HG02973 (cell line): ENCODE data around the gene PLD3.
"Not testable (repeated sequence)": the region's sequence is repeated elsewhere in the genome, so short reads cannot be mapped to it uniquely, and the experiment has no call there.

ENCODE experiments used
- ATAC-seq: cut with Tn5 transposase; IDR thresholded peaks from one replicate; pipeline ENCODE4 v1.9.1; 2021; ENCODE audit warnings: moderate library complexity; ENCODE audit not compliant: unreplicated experiment

The PLD3 gene

GRCh38 chr19:40360708-40361241 is 12.3 kb downstream of the PLD3 start:
- no peak for ATAC-seq

- ATAC-seq = no peak
Observed at GRCh38 chr19:40362160-40362559, 13.7 kb downstream of the PLD3 start.

- no peak for ATAC-seq
Observed at GRCh38 chr19:40363069-40363468, 14.6 kb downstream of the PLD3 start.

- ATAC-seq = no peak
Observed at GRCh38 chr19:40365010-40365409, 16.5 kb downstream of the PLD3 start.

- ATAC-seq = no peak
Observed at GRCh38 chr19:40365613-40366401, 17.3 kb downstream of the PLD3 start.

- ATAC-seq = no peak
Observed at GRCh38 chr19:40366697-40367561, 18.4 kb downstream of the PLD3 start.

GRCh38 chr19:40367577-40368434 is 19.3 kb downstream of the PLD3 start:
- ATAC-seq = no peak

GRCh38 chr19:40369797-40370196 is 21.3 kb downstream of the PLD3 start:
- no peak for ATAC-seq

- ATAC-seq = not testable (repeated sequence)
Observed at GRCh38 chr19:40370253-40370652, 21.8 kb downstream of the PLD3 start.

GRCh38 chr19:40370997-40371801 is 22.7 kb downstream of the PLD3 start:
- ATAC-seq = no peak

- no peak for ATAC-seq
Observed at GRCh38 chr19:40371802-40372122, 23.3 kb downstream of the PLD3 start.

GRCh38 chr19:40374084-40374483 is 25.6 kb downstream of the PLD3 start:
- no peak for ATAC-seq

- ATAC-seq = no peak
Observed at GRCh38 chr19:40376286-40376862, 27.9 kb downstream of the PLD3 start.

GRCh38 chr19:40377876-40378385 is 29.4 kb downstream of the PLD3 start:
- no peak for ATAC-seq

GRCh38 chr19:40378509-40378908 is 30.0 kb downstream of the PLD3 start:
- no peak for ATAC-seq

- ATAC-seq = no peak
Observed at GRCh38 chr19:40379446-40380198, 31.1 kb downstream of the PLD3 start.

- no peak for ATAC-seq
Observed at GRCh38 chr19:40380199-40381037, 31.9 kb downstream of the PLD3 start.

GRCh38 chr19:40381321-40381720 is 32.8 kb downstream of the PLD3 start:
- no peak for ATAC-seq
